Cardiac muscle cell (in vitro differentiated cells and primary cell): ENCODE results near the gene MIPEP. TPM values are rescaled to one million over a fixed set of nuclear protein-coding genes. Genes with fewer than 3 reads are reported as not detected.
A peak's percentile ranks its signal among the peaks of the same experiment; 100 is the strongest.

Experiments used
- DNase-seq, 2 donors: peaks; one replicate each; pipeline versions ENCODE4 v3.0.0 to v3.0.0-alpha.2; 2010 to 2017; ENCODE audit warnings: low read depth in 1 of 2, low spot score in 1 of 2
- H3K27ac ChIP-seq: fragments of 200-600 bp; sonication (generic); 2 replicates; pipeline ENCODE4 v1.5.1; 2016
- H3K27me3 ChIP-seq: fragments of 200-600 bp; sonication (generic); 2 replicates; pipeline ENCODE4 v1.6.0; 2016; ENCODE audit warnings: control low read depth
- H3K36me3 ChIP-seq: fragments of 200-600 bp; sonication (generic); 2 replicates; pipeline ENCODE4 v1.5.1; 2016; ENCODE audit warnings: control low read depth
- H3K4me1 ChIP-seq: fragments of 200-600 bp; sonication (generic); 2 replicates; pipeline ENCODE4 v1.8.1; 2017; ENCODE audit warnings: low read depth, mild to moderate bottlenecking, mixed run types
- H3K4me3 ChIP-seq: fragments of 200-600 bp; sonication (generic); 2 replicates; pipeline ENCODE4 v1.5.1; 2016; ENCODE audit warnings: mild to moderate bottlenecking
- H3K9me3 ChIP-seq: fragments of 200-600 bp; sonication (generic); 2 replicates; pipeline ENCODE4 v1.5.1; 2017; ENCODE audit warnings: low read depth, mild to moderate bottlenecking, control low read depth
- polyA plus RNA-seq: library from polyadenylated mRNA; unstranded; fragments of >200 nt; fragmentation: Nextera tagmentation; extraction: Ambion mirVana; gene quantifications from 2 replicates; pipeline ENCODE4 v1.2.1, GENCODE V29; 2016
- total RNA-seq: library from RNA; depleted of rRNA; stranded (reverse); fragments of >200 nt; gene quantifications from 2 replicates; pipeline ENCODE4 v1.2.3, GENCODE V29; 2016
- TF ChIP-seq, protein P1 (sequence below): IDR thresholded peaks from 2 replicates; pipeline ENCODE4 v1.5.1; 2012; ENCODE audit warnings: low read depth, mild to moderate bottlenecking, low read length

Gene MIPEP
- total and polyA plus RNA-seq, 2 experiments from 2014 or later = 12.5 to 22.9 TPM

DNA sequence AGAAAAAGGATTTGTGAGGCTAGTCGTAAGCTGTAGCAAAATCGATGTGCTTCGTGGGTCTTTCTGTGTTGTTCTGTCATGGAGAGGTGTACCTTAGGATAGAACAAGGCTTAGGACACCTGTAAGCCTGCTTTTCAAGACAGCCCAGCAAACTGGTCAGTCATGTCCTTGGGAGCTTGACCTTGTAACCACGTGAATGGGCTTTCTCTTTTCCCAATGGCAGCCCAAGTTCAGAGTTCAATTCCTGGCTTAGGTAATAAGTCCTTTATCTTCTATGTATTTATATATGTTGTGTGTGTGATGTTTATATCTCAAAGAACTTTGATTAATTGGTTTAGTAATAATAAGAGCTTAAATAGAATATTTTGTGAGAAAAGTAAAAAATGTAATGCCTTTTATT lies 206.1 kb downstream of the MIPEP start:
- Histone ChIP-seq H3K27ac (no peak overlapping the region), H3K4me1 (no peaks in the 10 kb centered on the region), H3K9me3 (no peaks in the 10 kb centered on the region), H3K27me3 (no peaks in the 10 kb centered on the region), H3K4me3 (no peak overlapping the region), H3K36me3 (no peaks in the 10 kb centered on the region)
- DNase-seq = no peak
- TF ChIP-seq, protein P1, sequence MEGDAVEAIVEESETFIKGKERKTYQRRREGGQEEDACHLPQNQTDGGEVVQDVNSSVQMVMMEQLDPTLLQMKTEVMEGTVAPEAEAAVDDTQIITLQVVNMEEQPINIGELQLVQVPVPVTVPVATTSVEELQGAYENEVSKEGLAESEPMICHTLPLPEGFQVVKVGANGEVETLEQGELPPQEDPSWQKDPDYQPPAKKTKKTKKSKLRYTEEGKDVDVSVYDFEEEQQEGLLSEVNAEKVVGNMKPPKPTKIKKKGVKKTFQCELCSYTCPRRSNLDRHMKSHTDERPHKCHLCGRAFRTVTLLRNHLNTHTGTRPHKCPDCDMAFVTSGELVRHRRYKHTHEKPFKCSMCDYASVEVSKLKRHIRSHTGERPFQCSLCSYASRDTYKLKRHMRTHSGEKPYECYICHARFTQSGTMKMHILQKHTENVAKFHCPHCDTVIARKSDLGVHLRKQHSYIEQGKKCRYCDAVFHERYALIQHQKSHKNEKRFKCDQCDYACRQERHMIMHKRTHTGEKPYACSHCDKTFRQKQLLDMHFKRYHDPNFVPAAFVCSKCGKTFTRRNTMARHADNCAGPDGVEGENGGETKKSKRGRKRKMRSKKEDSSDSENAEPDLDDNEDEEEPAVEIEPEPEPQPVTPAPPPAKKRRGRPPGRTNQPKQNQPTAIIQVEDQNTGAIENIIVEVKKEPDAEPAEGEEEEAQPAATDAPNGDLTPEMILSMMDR = no peak

DNA sequence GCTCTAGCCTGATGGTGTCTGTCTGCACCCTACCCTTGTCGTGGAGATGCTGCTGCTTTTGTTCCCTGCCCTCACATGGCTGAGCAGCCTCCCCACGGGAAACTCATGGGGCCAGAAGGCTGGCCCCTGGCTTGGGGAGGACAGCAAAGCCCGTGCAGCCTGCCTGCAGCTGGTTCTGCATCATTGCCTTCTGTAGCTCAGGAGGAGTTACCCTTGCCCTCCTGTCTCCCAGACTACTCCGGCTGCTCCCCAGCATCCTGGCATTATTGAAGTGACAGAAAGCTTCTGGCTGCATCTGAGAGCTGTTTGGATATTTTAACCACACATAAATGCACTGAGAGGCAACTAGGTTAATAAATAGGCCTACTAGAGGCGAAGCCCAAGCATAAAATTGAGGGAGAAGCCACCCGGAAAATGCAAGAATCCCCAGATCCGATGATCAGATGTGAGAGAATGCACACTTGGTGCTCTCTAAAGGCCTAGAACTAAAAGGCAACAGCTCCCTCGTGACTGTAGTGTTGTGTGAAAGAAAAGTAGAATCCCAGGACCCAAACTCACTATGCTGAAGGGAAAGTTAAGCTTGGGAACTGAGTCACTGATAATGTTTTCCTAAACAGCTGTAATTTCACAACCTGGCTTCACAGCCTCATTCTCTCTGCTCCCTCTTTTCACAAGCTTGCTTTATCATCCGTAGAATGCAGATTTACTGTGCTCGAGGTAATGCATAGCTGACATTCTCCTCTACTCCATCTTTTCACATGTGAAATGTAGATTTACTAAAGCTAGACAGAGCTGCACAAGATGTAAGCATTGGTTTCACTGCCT lies 208.1 kb downstream of the MIPEP start:
- Histone ChIP-seq H3K9me3 (no peaks in the 10 kb centered on the region), H3K4me1 (no peaks in the 10 kb centered on the region), H3K27me3 (no peaks in the 10 kb centered on the region), H3K27ac (no peak overlapping the region), H3K36me3 (no peaks in the 10 kb centered on the region), H3K4me3 (no peak overlapping the region)
- DNase-seq = peak in 1 of 2 donors; percentile 86
- TF ChIP-seq, protein P1 = no peak

Other genes with a start within 250 kb of the MIPEP start
- 0.33 TPM in 1 of 2 replicates, not detected in the other for gene C1QTNF9B, start 8.1 kb upstream of the MIPEP start, total RNA-seq
- 0.72 and 0.97 TPM in 2 replicates for gene C1QTNF9B, start 8.1 kb upstream of the MIPEP start, polyA plus RNA-seq